ENCODE data around the gene GNA12.
A peak's percentile ranks its signal among the peaks of the same experiment; 100 is the strongest.

DNA sequence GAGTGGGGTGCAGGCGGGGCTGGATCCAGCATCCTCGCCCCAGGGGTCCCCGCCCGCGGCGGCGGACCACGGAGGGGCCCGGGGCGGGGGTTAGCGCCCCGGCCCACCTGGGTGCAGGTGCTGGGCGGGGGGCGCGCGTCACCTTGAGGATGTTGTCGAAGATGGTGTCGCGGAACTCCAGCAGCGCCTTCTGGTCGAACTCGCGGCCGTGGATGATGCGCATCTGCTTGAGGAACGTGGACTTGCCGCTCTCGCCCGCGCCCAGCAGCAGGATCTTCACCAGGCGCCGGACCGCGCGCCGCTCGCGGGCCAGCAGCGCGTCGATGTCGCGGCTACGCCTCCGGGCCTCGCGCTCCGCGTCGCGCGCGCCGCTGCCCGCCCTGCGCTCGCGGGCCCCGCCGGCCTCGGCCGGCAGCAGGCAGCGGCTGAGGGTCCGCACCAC, 376 bp downstream of the GNA12 start:
- TF ChIP-seq, protein P1, sequence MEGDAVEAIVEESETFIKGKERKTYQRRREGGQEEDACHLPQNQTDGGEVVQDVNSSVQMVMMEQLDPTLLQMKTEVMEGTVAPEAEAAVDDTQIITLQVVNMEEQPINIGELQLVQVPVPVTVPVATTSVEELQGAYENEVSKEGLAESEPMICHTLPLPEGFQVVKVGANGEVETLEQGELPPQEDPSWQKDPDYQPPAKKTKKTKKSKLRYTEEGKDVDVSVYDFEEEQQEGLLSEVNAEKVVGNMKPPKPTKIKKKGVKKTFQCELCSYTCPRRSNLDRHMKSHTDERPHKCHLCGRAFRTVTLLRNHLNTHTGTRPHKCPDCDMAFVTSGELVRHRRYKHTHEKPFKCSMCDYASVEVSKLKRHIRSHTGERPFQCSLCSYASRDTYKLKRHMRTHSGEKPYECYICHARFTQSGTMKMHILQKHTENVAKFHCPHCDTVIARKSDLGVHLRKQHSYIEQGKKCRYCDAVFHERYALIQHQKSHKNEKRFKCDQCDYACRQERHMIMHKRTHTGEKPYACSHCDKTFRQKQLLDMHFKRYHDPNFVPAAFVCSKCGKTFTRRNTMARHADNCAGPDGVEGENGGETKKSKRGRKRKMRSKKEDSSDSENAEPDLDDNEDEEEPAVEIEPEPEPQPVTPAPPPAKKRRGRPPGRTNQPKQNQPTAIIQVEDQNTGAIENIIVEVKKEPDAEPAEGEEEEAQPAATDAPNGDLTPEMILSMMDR (IDR thresholded peaks at IDR 0.05; ENCODE audit: low read depth, low read length, poor library complexity, severe bottlenecking): peak; percentile 6
- TF ChIP-seq EZH2phosphoT487 (IDR thresholded peaks at IDR 0.05; ENCODE audit: borderline replicate concordance, low read length): no peak
